WTC11 (cell line): ENCODE data around the gene PGS1. TPM values are rescaled to one million over a fixed set of nuclear protein-coding genes. Genes with fewer than 3 reads are reported as not detected.

ENCODE experiments used
- ATAC-seq: fragments of 200-7000 bp; cut with Tn5 transposase; 2 replicates; pipeline ENCODE4 v1.10.0; 2021; ENCODE audit warnings: mild to moderate bottlenecking, moderate library complexity
- CTCF ChIA-PET: fragments of 300-600 bp; sonication (Branson Sonifier 250); formaldehyde crosslinking; loops from one replicate; lab custom pipeline; 2021; ENCODE audit warnings: antibody characterized with exemption; lab: Charles Lee
- POLR2A ChIA-PET: fragments of 350-600 bp; sonication (Branson Sonifier 250); formaldehyde crosslinking; loops from one replicate; lab custom pipeline; 2021; ENCODE audit warnings: antibody characterized with exemption; lab: Charles Lee
- DNase-seq: peaks from one replicate; pipeline ENCODE4 v3.0.0; 2021; ENCODE audit warnings: low spot score
- H3K27ac Mint-ChIP-seq: 2 replicates; pipeline ENCODE4 v1.8.0; 2021; ENCODE audit warnings: mixed read lengths
- H3K27me3 Mint-ChIP-seq: 2 replicates; pipeline ENCODE4 v1.8.0; 2021; ENCODE audit warnings: low read depth, mild to moderate bottlenecking, moderate library complexity, mixed read lengths
- H3K36me3 Mint-ChIP-seq: 2 replicates; pipeline ENCODE4 v1.8.0; 2021; ENCODE audit warnings: mixed read lengths
- H3K4me1 Mint-ChIP-seq: 2 replicates; pipeline ENCODE4 v1.8.0; 2022; ENCODE audit warnings: mixed read lengths
- H3K4me3 Mint-ChIP-seq: 2 replicates; pipeline ENCODE4 v1.8.0; 2021; ENCODE audit warnings: mild to moderate bottlenecking, moderate library complexity, mixed read lengths
- H3K9me3 Mint-ChIP-seq: 2 replicates; pipeline ENCODE4 v1.8.0; 2021; ENCODE audit warnings: mixed read lengths
- CBFB ChIP-seq: sonication (generic); formaldehyde crosslinking; IDR thresholded peaks from 2 replicates; pipeline ENCODE4 v1.8.1; 2022; ENCODE audit warnings: mild to moderate bottlenecking, low read depth, missing genetic modification reagents
- ELF4 ChIP-seq: sonication (generic); formaldehyde crosslinking; IDR thresholded peaks from 2 replicates; pipeline ENCODE4 v1.8.1; 2022; ENCODE audit warnings: low read depth, mild to moderate bottlenecking, moderate library complexity, missing genetic modification reagents
- EMX1 ChIP-seq: fragments of 250-450 bp; sonication (Bioruptor Pico); IDR thresholded peaks from 2 replicates; pipeline ENCODE4 v1.8.0; 2021; ENCODE audit warnings: mild to moderate bottlenecking
- FOXJ3 ChIP-seq: sonication (generic); formaldehyde crosslinking; IDR thresholded peaks from 2 replicates; pipeline ENCODE4 v1.9.0; 2021; ENCODE audit warnings: missing genetic modification reagents, mild to moderate bottlenecking, borderline replicate concordance
- JUN ChIP-seq: sonication (generic); formaldehyde crosslinking; IDR thresholded peaks from 2 replicates; pipeline ENCODE4 v1.8.0; 2023; ENCODE audit warnings: mild to moderate bottlenecking, missing genetic modification reagents
- MYBL2 ChIP-seq: sonication (generic); formaldehyde crosslinking; IDR thresholded peaks from 2 replicates; pipeline ENCODE4 v1.8.1; 2023; ENCODE audit warnings: mild to moderate bottlenecking, moderate library complexity, missing genetic modification reagents
- NFATC4 ChIP-seq: fragments of 250-450 bp; sonication (Bioruptor Pico); IDR thresholded peaks from 2 replicates; pipeline ENCODE4 v1.9.0; 2021; ENCODE audit warnings: mild to moderate bottlenecking
- OVOL2 ChIP-seq: fragments of 250-450 bp; sonication (Bioruptor Pico); IDR thresholded peaks from 2 replicates; pipeline ENCODE4 v1.9.0; 2021; ENCODE audit warnings: mild to moderate bottlenecking, borderline replicate concordance
- PRRX2 ChIP-seq: fragments of 250-450 bp; sonication (Bioruptor Pico); IDR thresholded peaks from 2 replicates; pipeline ENCODE4 v1.8.0; 2021; ENCODE audit warnings: mild to moderate bottlenecking
- RORB ChIP-seq: fragments of 250-450 bp; sonication (Bioruptor Pico); IDR thresholded peaks from 2 replicates; pipeline ENCODE4 v1.9.0; 2021; ENCODE audit warnings: mild to moderate bottlenecking
- SMAD3 ChIP-seq: sonication (generic); formaldehyde crosslinking; IDR thresholded peaks from 2 replicates; pipeline ENCODE4 v1.8.0; 2022; ENCODE audit warnings: missing genetic modification reagents, mild to moderate bottlenecking, borderline replicate concordance
- SP1 ChIP-seq: sonication (generic); formaldehyde crosslinking; conservative IDR thresholded peaks from 2 replicates; pipeline ENCODE4 v1.8.1; 2022; ENCODE audit warnings: missing genetic modification reagents
- TEAD1 ChIP-seq: sonication (generic); formaldehyde crosslinking; IDR thresholded peaks from 2 replicates; pipeline ENCODE4 v1.8.0; 2022; ENCODE audit warnings: mild to moderate bottlenecking, missing genetic modification reagents
- TP53 ChIP-seq: sonication (generic); formaldehyde crosslinking; IDR thresholded peaks from 2 replicates; pipeline ENCODE4 v1.8.1; 2023; ENCODE audit warnings: mild to moderate bottlenecking, missing genetic modification reagents
- ZNF232 ChIP-seq: sonication (generic); formaldehyde crosslinking; IDR thresholded peaks from 2 replicates; pipeline ENCODE4 v1.8.0; 2022; ENCODE audit warnings: mild to moderate bottlenecking, missing genetic modification reagents
- ZNF317 ChIP-seq: sonication (generic); formaldehyde crosslinking; IDR thresholded peaks from 2 replicates; pipeline ENCODE4 v1.8.1; 2023; ENCODE audit warnings: low read depth, mild to moderate bottlenecking, moderate library complexity, missing genetic modification reagents, borderline replicate concordance
- total RNA-seq: library from RNA; stranded (reverse); gene quantifications from 3 replicates; pipeline ENCODE4 v1.2.3, GENCODE V29; 2021
- TF ChIP-seq, protein P1 (sequence below): sonication (generic); formaldehyde crosslinking; IDR thresholded peaks from 2 replicates; pipeline ENCODE4 v1.8.0; 2023; ENCODE audit warnings: missing genetic modification reagents
- TF ChIP-seq, protein P2 (sequence below): sonication (generic); formaldehyde crosslinking; IDR thresholded peaks from 2 replicates; pipeline ENCODE4 v1.8.1; 2022; ENCODE audit warnings: low read depth, mild to moderate bottlenecking, moderate library complexity, missing genetic modification reagents, borderline replicate concordance
- TF ChIP-seq, protein P3 (sequence below): sonication (generic); formaldehyde crosslinking; IDR thresholded peaks from 2 replicates; pipeline ENCODE4 v1.8.1; 2022; ENCODE audit warnings: mild to moderate bottlenecking, missing genetic modification reagents, moderate library complexity, borderline replicate concordance
- TF ChIP-seq, protein P4 (sequence below): sonication (generic); formaldehyde crosslinking; IDR thresholded peaks from 2 replicates; pipeline ENCODE4 v1.8.0; 2022; ENCODE audit warnings: mild to moderate bottlenecking, missing genetic modification reagents
- TF ChIP-seq, protein P5 (sequence below): sonication (generic); formaldehyde crosslinking; IDR thresholded peaks from 2 replicates; pipeline ENCODE4 v1.8.1; 2023; ENCODE audit warnings: mild to moderate bottlenecking, missing genetic modification reagents, moderate library complexity
- TF ChIP-seq, protein P6 (sequence below): sonication (generic); formaldehyde crosslinking; IDR thresholded peaks from 2 replicates; pipeline ENCODE4 v1.8.0; 2022; ENCODE audit warnings: mild to moderate bottlenecking, missing genetic modification reagents
- TF ChIP-seq, protein P7 (sequence below): sonication (generic); formaldehyde crosslinking; IDR thresholded peaks from 2 replicates; pipeline ENCODE4 v1.8.0; 2023; ENCODE audit warnings: missing genetic modification reagents, mild to moderate bottlenecking, borderline replicate concordance

The PGS1 gene
- total RNA-seq, 1 experiment from 2014 or later = 51.4 TPM

DNA sequence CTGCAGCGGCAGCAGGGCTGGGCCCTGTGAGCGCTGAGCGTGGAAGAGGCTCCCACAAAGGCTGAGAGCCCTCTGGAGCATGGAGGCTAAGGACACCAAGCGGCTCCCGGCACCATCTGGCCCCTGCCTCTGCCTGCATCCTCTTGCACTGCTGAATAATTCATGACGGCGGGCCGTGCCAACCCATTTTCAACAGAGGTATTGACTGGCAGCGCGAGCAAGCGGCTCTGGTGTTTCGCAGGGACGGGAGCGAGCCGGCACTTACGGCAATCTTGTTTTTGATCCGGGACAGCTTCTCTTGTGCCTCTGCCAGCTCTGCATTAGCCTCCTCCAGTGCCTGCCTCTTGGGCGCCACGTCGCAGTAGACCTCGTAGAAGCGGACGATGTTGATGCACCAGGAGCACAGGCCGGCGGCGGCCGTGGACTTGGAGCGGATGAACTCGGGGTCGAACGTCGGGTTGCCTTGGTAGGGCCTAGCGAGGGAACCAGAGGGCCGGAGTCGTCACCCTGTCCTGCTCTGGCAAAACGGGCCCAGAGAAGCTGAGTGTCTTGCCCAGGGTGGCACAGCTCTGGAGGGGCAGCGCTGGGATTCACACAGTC, 80.4 kb downstream of the PGS1 start (continued):
- TF ChIP-seq TP53 (CRISPR knock-in tag) (no peak), EMX1 (CRISPR knock-in tag) (no peak), ELF4 (CRISPR knock-in tag) (no peak), NFATC4 (CRISPR knock-in tag) (no peak), CBFB (no peak), OVOL2 (CRISPR knock-in tag) (no peak), SP1 (CRISPR knock-in tag) (no peak)
- TF ChIP-seq, protein P1, sequence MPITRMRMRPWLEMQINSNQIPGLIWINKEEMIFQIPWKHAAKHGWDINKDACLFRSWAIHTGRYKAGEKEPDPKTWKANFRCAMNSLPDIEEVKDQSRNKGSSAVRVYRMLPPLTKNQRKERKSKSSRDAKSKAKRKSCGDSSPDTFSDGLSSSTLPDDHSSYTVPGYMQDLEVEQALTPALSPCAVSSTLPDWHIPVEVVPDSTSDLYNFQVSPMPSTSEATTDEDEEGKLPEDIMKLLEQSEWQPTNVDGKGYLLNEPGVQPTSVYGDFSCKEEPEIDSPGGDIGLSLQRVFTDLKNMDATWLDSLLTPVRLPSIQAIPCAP = no peak

DNA sequence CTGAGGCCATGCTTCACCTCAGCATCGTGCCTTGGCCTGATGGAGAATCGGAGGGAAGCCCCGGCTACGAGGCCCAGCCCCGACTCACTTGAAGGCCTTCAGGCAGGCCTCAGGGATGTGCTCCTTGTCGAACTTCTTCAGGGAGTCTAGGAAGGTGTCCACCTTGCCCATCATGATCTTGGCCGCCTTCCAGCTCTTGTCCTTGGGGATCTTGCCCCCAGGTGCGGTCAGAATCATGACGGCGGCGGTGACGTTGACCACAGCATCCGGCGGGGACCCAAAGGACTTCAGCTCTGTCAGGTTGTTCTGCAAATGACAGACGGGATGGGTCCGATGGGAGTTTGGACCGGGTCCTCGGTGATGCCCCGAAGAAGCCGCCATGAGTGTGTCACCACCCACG, 81.2 kb downstream of the PGS1 start:
- DNase-seq (no peak), ATAC-seq (no peak)
- ChIA-PET CTCF (interaction anchor here (1.3 kb wide), 1 partner anchor 32 kb away, joined by 3 read pairs; no protein-coding TSS in a partner anchor), POLR2A (no interaction called here)
- no peak overlapping the region for H3K27ac Mint-ChIP-seq
- TF ChIP-seq ZNF232 (CRISPR knock-in tag) (no peak), JUN (CRISPR knock-in tag) (no peak), ZNF317 (CRISPR knock-in tag) (no peak), MYBL2 (CRISPR knock-in tag) (no peak), TEAD1 (CRISPR knock-in tag) (no peak), OVOL2 (CRISPR knock-in tag) (no peak), SMAD3 (CRISPR knock-in tag) (no peak), RORB (CRISPR knock-in tag) (no peak), PRRX2 (no peak), FOXJ3 (no peak)
- TF ChIP-seq, protein P2, sequence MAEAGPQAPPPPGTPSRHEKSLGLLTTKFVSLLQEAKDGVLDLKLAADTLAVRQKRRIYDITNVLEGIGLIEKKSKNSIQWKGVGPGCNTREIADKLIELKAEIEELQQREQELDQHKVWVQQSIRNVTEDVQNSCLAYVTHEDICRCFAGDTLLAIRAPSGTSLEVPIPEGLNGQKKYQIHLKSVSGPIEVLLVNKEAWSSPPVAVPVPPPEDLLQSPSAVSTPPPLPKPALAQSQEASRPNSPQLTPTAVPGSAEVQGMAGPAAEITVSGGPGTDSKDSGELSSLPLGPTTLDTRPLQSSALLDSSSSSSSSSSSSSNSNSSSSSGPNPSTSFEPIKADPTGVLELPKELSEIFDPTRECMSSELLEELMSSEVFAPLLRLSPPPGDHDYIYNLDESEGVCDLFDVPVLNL (CRISPR knock-in tag) = no peak
- TF ChIP-seq, protein P3, sequence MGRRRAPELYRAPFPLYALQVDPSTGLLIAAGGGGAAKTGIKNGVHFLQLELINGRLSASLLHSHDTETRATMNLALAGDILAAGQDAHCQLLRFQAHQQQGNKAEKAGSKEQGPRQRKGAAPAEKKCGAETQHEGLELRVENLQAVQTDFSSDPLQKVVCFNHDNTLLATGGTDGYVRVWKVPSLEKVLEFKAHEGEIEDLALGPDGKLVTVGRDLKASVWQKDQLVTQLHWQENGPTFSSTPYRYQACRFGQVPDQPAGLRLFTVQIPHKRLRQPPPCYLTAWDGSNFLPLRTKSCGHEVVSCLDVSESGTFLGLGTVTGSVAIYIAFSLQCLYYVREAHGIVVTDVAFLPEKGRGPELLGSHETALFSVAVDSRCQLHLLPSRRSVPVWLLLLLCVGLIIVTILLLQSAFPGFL (CRISPR knock-in tag) = no peak
- TF ChIP-seq, protein P4, sequence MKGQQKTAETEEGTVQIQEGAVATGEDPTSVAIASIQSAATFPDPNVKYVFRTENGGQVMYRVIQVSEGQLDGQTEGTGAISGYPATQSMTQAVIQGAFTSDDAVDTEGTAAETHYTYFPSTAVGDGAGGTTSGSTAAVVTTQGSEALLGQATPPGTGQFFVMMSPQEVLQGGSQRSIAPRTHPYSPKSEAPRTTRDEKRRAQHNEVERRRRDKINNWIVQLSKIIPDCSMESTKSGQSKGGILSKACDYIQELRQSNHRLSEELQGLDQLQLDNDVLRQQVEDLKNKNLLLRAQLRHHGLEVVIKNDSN (CRISPR knock-in tag) = no peak
- TF ChIP-seq, protein P5, sequence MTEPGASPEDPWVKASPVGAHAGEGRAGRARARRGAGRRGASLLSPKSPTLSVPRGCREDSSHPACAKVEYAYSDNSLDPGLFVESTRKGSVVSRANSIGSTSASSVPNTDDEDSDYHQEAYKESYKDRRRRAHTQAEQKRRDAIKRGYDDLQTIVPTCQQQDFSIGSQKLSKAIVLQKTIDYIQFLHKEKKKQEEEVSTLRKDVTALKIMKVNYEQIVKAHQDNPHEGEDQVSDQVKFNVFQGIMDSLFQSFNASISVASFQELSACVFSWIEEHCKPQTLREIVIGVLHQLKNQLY (CRISPR knock-in tag) = no peak
- TF ChIP-seq, protein P6, sequence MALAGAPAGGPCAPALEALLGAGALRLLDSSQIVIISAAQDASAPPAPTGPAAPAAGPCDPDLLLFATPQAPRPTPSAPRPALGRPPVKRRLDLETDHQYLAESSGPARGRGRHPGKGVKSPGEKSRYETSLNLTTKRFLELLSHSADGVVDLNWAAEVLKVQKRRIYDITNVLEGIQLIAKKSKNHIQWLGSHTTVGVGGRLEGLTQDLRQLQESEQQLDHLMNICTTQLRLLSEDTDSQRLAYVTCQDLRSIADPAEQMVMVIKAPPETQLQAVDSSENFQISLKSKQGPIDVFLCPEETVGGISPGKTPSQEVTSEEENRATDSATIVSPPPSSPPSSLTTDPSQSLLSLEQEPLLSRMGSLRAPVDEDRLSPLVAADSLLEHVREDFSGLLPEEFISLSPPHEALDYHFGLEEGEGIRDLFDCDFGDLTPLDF = no peak
- TF ChIP-seq, protein P7, sequence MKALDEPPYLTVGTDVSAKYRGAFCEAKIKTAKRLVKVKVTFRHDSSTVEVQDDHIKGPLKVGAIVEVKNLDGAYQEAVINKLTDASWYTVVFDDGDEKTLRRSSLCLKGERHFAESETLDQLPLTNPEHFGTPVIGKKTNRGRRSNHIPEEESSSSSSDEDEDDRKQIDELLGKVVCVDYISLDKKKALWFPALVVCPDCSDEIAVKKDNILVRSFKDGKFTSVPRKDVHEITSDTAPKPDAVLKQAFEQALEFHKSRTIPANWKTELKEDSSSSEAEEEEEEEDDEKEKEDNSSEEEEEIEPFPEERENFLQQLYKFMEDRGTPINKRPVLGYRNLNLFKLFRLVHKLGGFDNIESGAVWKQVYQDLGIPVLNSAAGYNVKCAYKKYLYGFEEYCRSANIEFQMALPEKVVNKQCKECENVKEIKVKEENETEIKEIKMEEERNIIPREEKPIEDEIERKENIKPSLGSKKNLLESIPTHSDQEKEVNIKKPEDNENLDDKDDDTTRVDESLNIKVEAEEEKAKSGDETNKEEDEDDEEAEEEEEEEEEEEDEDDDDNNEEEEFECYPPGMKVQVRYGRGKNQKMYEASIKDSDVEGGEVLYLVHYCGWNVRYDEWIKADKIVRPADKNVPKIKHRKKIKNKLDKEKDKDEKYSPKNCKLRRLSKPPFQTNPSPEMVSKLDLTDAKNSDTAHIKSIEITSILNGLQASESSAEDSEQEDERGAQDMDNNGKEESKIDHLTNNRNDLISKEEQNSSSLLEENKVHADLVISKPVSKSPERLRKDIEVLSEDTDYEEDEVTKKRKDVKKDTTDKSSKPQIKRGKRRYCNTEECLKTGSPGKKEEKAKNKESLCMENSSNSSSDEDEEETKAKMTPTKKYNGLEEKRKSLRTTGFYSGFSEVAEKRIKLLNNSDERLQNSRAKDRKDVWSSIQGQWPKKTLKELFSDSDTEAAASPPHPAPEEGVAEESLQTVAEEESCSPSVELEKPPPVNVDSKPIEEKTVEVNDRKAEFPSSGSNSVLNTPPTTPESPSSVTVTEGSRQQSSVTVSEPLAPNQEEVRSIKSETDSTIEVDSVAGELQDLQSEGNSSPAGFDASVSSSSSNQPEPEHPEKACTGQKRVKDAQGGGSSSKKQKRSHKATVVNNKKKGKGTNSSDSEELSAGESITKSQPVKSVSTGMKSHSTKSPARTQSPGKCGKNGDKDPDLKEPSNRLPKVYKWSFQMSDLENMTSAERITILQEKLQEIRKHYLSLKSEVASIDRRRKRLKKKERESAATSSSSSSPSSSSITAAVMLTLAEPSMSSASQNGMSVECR (CRISPR knock-in tag) = no peak
- peaks cover 3% of the 10 kb centered on the region for H3K36me3 Mint-ChIP-seq
- H3K9me3 Mint-ChIP-seq = peaks cover 5% of the 10 kb centered on the region
- H3K27me3 Mint-ChIP-seq = no peaks in the 10 kb centered on the region
- no peaks in the 10 kb centered on the region for H3K4me1 Mint-ChIP-seq
- H3K4me3 Mint-ChIP-seq = no peak overlapping the region
